Measurements from ENCODE around the gene PRSS12.

PRSS12 gene

GRCh38 chr4:118285931-118286330 lies 66.9 kb downstream of the PRSS12 start:
- Histone ChIP-seq H3K9ac (ENCODE audit: low read depth, low read length) (no peak overlapping the region), H3K27ac (ENCODE audit: low read length) (no peak overlapping the region), H3K4me3 (ENCODE audit: low read length) (no peak overlapping the region), H3K9me3 (ENCODE audit: insufficient read depth, low read depth, low read length) (no peaks in the 10 kb centered on the region), H3K4me1 (ENCODE audit: insufficient read depth, low read length) (no peaks in the 10 kb centered on the region), H3K27me3 (ENCODE audit: insufficient read depth, low read length) (no peaks in the 10 kb centered on the region), H3K36me3 (ENCODE audit: insufficient read depth, low read depth, low read length) (peaks cover 9% of the 10 kb centered on the region; the same call in 1 of the 2 replicates)

GRCh38 chr4:118284169-118284568 lies 68.6 kb downstream of the PRSS12 start:
- H3K36me3 ChIP-seq (ENCODE audit: insufficient read depth, low read depth, low read length) = peaks cover 26% of the 10 kb centered on the region
- 0 out of 2 replicates have a peak, but pooled peaks cover 4% of the 10 kb centered on the region for H3K4me1 ChIP-seq (ENCODE audit: insufficient read depth, low read length)
- H3K9ac ChIP-seq (ENCODE audit: low read depth, low read length) = no peak overlapping the region
- H3K27ac ChIP-seq (ENCODE audit: low read length) = no peak overlapping the region
- no peaks in the 10 kb centered on the region for H3K9me3 ChIP-seq (ENCODE audit: insufficient read depth, low read depth, low read length)
- H3K27me3 ChIP-seq (ENCODE audit: insufficient read depth, low read length) = no peaks in the 10 kb centered on the region
- no peak overlapping the region for H3K4me3 ChIP-seq (ENCODE audit: low read length)

GRCh38 chr4:118282692-118283091 lies 70.1 kb downstream of the PRSS12 start:
- Histone ChIP-seq H3K9me3 (ENCODE audit: insufficient read depth, low read depth, low read length) (no peaks in the 10 kb centered on the region), H3K36me3 (ENCODE audit: insufficient read depth, low read depth, low read length) (peaks cover 28% of the 10 kb centered on the region), H3K4me3 (ENCODE audit: low read length) (no peak overlapping the region), H3K9ac (ENCODE audit: low read depth, low read length) (no peak overlapping the region), H3K27me3 (ENCODE audit: insufficient read depth, low read length) (no peaks in the 10 kb centered on the region), H3K27ac (ENCODE audit: low read length) (no peak overlapping the region), H3K4me1 (ENCODE audit: insufficient read depth, low read length) (0 out of 2 replicates have a peak, but pooled peaks cover 4% of the 10 kb centered on the region)

GRCh38 chr4:118281611-118282442 lies 71.0 kb downstream of the PRSS12 start:
- Histone ChIP-seq H3K4me3 (ENCODE audit: low read length) (no peak overlapping the region), H3K36me3 (ENCODE audit: insufficient read depth, low read depth, low read length) (peaks cover 28% of the 10 kb centered on the region), H3K9ac (ENCODE audit: low read depth, low read length) (peak overlapping the region; percentile 33; the same call in 1 of the 2 replicates), H3K4me1 (ENCODE audit: insufficient read depth, low read length) (0 out of 2 replicates have a peak, but pooled peaks cover 4% of the 10 kb centered on the region), H3K27ac (ENCODE audit: low read length) (no peak overlapping the region), H3K27me3 (ENCODE audit: insufficient read depth, low read length) (no peaks in the 10 kb centered on the region), H3K9me3 (ENCODE audit: insufficient read depth, low read depth, low read length) (no peaks in the 10 kb centered on the region)

GRCh38 chr4:118280501-118281218 lies 72.1 kb downstream of the PRSS12 start:
- H3K27ac ChIP-seq (ENCODE audit: low read length) = no peak overlapping the region
- no peaks in the 10 kb centered on the region for H3K9me3 ChIP-seq (ENCODE audit: insufficient read depth, low read depth, low read length)
- no peaks in the 10 kb centered on the region for H3K27me3 ChIP-seq (ENCODE audit: insufficient read depth, low read length)
- peak overlapping the region; percentile 83 for H3K4me3 ChIP-seq (ENCODE audit: low read length)
- peak overlapping the region; percentile 89; the same call in 1 of the 2 replicates for H3K9ac ChIP-seq (ENCODE audit: low read depth, low read length)
- H3K4me1 ChIP-seq (ENCODE audit: insufficient read depth, low read length) = 0 out of 2 replicates have a peak, but pooled peaks cover 4% of the 10 kb centered on the region
- peaks cover 28% of the 10 kb centered on the region for H3K36me3 ChIP-seq (ENCODE audit: insufficient read depth, low read depth, low read length)

- Histone ChIP-seq H3K4me1 (ENCODE audit: insufficient read depth, low read length) (0 out of 2 replicates have a peak, but pooled peaks cover 4% of the 10 kb centered on the region), H3K9ac (ENCODE audit: low read depth, low read length) (peak overlapping the region; percentile 89), H3K27ac (ENCODE audit: low read length) (peak overlapping the region; percentile 36), H3K4me3 (ENCODE audit: low read length) (peak overlapping the region; percentile 83), H3K9me3 (ENCODE audit: insufficient read depth, low read depth, low read length) (no peaks in the 10 kb centered on the region), H3K27me3 (ENCODE audit: insufficient read depth, low read length) (no peaks in the 10 kb centered on the region), H3K36me3 (ENCODE audit: insufficient read depth, low read depth, low read length) (peaks cover 28% of the 10 kb centered on the region)
Observed at GRCh38 chr4:118279920-118280432, 72.8 kb downstream of the PRSS12 start.

GRCh38 chr4:118279328-118279727 lies 73.5 kb downstream of the PRSS12 start:
- Histone ChIP-seq H3K4me3 (ENCODE audit: low read length) (peak overlapping the region; percentile 83), H3K4me1 (ENCODE audit: insufficient read depth, low read length) (0 out of 2 replicates have a peak, but pooled peaks cover 4% of the 10 kb centered on the region), H3K27me3 (ENCODE audit: insufficient read depth, low read length) (no peaks in the 10 kb centered on the region), H3K9me3 (ENCODE audit: insufficient read depth, low read depth, low read length) (no peaks in the 10 kb centered on the region), H3K27ac (ENCODE audit: low read length) (peak overlapping the region; percentile 36), H3K9ac (ENCODE audit: low read depth, low read length) (peak overlapping the region; percentile 89), H3K36me3 (ENCODE audit: insufficient read depth, low read depth, low read length) (peaks cover 28% of the 10 kb centered on the region)

- H3K4me1 ChIP-seq (ENCODE audit: insufficient read depth, low read length) = 0 out of 2 replicates have a peak, but pooled peaks cover 4% of the 10 kb centered on the region
- H3K36me3 ChIP-seq (ENCODE audit: insufficient read depth, low read depth, low read length) = peaks cover 28% of the 10 kb centered on the region
- H3K27ac ChIP-seq (ENCODE audit: low read length) = peak overlapping the region; percentile 42
- peak overlapping the region; percentile 89 for H3K9ac ChIP-seq (ENCODE audit: low read depth, low read length)
- H3K4me3 ChIP-seq (ENCODE audit: low read length) = peak overlapping the region; percentile 83
- no peaks in the 10 kb centered on the region for H3K27me3 ChIP-seq (ENCODE audit: insufficient read depth, low read length)
- H3K9me3 ChIP-seq (ENCODE audit: insufficient read depth, low read depth, low read length) = no peaks in the 10 kb centered on the region
Observed at GRCh38 chr4:118278473-118279274, 74.1 kb downstream of the PRSS12 start.

- Histone ChIP-seq H3K27me3 (ENCODE audit: insufficient read depth, low read length) (no peaks in the 10 kb centered on the region), H3K4me1 (ENCODE audit: insufficient read depth, low read length) (0 out of 2 replicates have a peak, but pooled peaks cover 4% of the 10 kb centered on the region), H3K9me3 (ENCODE audit: insufficient read depth, low read depth, low read length) (no peaks in the 10 kb centered on the region), H3K9ac (ENCODE audit: low read depth, low read length) (no peak overlapping the region), H3K27ac (ENCODE audit: low read length) (no peak overlapping the region), H3K4me3 (ENCODE audit: low read length) (peak overlapping the region; percentile 83), H3K36me3 (ENCODE audit: insufficient read depth, low read depth, low read length) (peaks cover 28% of the 10 kb centered on the region)
Observed at GRCh38 chr4:118277243-118277642, 75.6 kb downstream of the PRSS12 start.

GRCh38 chr4:118276580-118276979 lies 76.2 kb downstream of the PRSS12 start:
- no peaks in the 10 kb centered on the region for H3K27me3 ChIP-seq (ENCODE audit: insufficient read depth, low read length)
- H3K4me1 ChIP-seq (ENCODE audit: insufficient read depth, low read length) = 0 out of 2 replicates have a peak, but pooled peaks cover 4% of the 10 kb centered on the region
- peaks cover 25% of the 10 kb centered on the region for H3K36me3 ChIP-seq (ENCODE audit: insufficient read depth, low read depth, low read length)
- H3K9me3 ChIP-seq (ENCODE audit: insufficient read depth, low read depth, low read length) = no peaks in the 10 kb centered on the region
- H3K27ac ChIP-seq (ENCODE audit: low read length) = no peak overlapping the region
- H3K9ac ChIP-seq (ENCODE audit: low read depth, low read length) = no peak overlapping the region
- H3K4me3 ChIP-seq (ENCODE audit: low read length) = no peak overlapping the region

- no peak overlapping the region for H3K9ac ChIP-seq (ENCODE audit: low read depth, low read length)
- H3K27ac ChIP-seq (ENCODE audit: low read length) = no peak overlapping the region
- no peaks in the 10 kb centered on the region for H3K36me3 ChIP-seq (ENCODE audit: insufficient read depth, low read depth, low read length)
- H3K27me3 ChIP-seq (ENCODE audit: insufficient read depth, low read length) = no peaks in the 10 kb centered on the region
- no peaks in the 10 kb centered on the region for H3K4me1 ChIP-seq (ENCODE audit: insufficient read depth, low read length)
- no peaks in the 10 kb centered on the region for H3K9me3 ChIP-seq (ENCODE audit: insufficient read depth, low read depth, low read length)
- H3K4me3 ChIP-seq (ENCODE audit: low read length) = no peak overlapping the region
Observed at GRCh38 chr4:118273642-118274041, 79.2 kb downstream of the PRSS12 start.

Data from iPS-20b (cell line).